ENCODE measurements around the gene CLSTN2. TPM values are rescaled to one million over a fixed set of nuclear protein-coding genes. Genes with fewer than 3 reads are reported as not detected.

CLSTN2 gene
- total and polyA plus RNA-seq, 2 experiments from 2014 or later: 23.0 to 27.0 TPM

- Histone ChIP-seq H3K4me2 (no peak overlapping the region), H3K79me2 (no peaks in the 10 kb centered on the region), H3K36me3 (replicated peaks; ENCODE audit: insufficient read depth, low read depth) (no peaks in the 10 kb centered on the region), H3K4me3 (no peak overlapping the region), H3K9me3 (ENCODE audit: low read depth) (no peaks in the 10 kb centered on the region), H4K20me1 (ENCODE audit: insufficient read depth, poor library complexity, severe bottlenecking) (no peaks in the 10 kb centered on the region), H2AFZ (no peak overlapping the region), H3K4me1 (ENCODE audit: insufficient read depth) (no peaks in the 10 kb centered on the region), H3K27me3 (no peaks in the 10 kb centered on the region), H3K27ac (no peak overlapping the region), H3K9me2 (replicated peaks; ENCODE audit: insufficient read depth) (no peaks in the 10 kb centered on the region)
- TF ChIP-seq CTCF (IDR thresholded peaks at IDR 0.05; ENCODE audit: poor library complexity) (no peak), EZH2 (IDR thresholded peaks at IDR 0.05; ENCODE audit: borderline replicate concordance) (no peak), EZH2phosphoT487 (IDR thresholded peaks at IDR 0.05; ENCODE audit: low read depth, severe bottlenecking, unreplicated experiment) (no peak)
- WGBS (ENCODE audit: low lambda C conversion rate, missing lambda C conversion rate): 50% methylated on average over 3 of the region's 3 CpGs
- no peak for DNase-seq (ENCODE audit: low spot score)
These were observed 675.6 kb downstream of the CLSTN2 start for GRCh38 chr3:140610544-140610943.

- Histone ChIP-seq H3K4me3 (no peak overlapping the region), H3K9me3 (ENCODE audit: low read depth) (no peaks in the 10 kb centered on the region), H3K27me3 (no peaks in the 10 kb centered on the region), H4K20me1 (ENCODE audit: insufficient read depth, poor library complexity, severe bottlenecking) (no peaks in the 10 kb centered on the region), H3K27ac (no peak overlapping the region), H3K36me3 (replicated peaks; ENCODE audit: insufficient read depth, low read depth) (no peaks in the 10 kb centered on the region), H3K4me1 (ENCODE audit: insufficient read depth) (no peaks in the 10 kb centered on the region), H3K9me2 (replicated peaks; ENCODE audit: insufficient read depth) (no peaks in the 10 kb centered on the region), H3K79me2 (no peaks in the 10 kb centered on the region), H3K4me2 (no peak overlapping the region), H2AFZ (no peak overlapping the region)
- WGBS (ENCODE audit: low lambda C conversion rate, missing lambda C conversion rate): 95% methylated on average over 1 of the region's 1 CpG
- no peak for TF ChIP-seq CTCF (IDR thresholded peaks at IDR 0.05; ENCODE audit: poor library complexity)
- TF ChIP-seq EZH2 (IDR thresholded peaks at IDR 0.05; ENCODE audit: borderline replicate concordance): no peak
- no peak for TF ChIP-seq EZH2phosphoT487 (IDR thresholded peaks at IDR 0.05; ENCODE audit: low read depth, severe bottlenecking, unreplicated experiment)
- no peak for DNase-seq (ENCODE audit: low spot score)
These were observed 679.0 kb downstream of the CLSTN2 start for GRCh38 chr3:140614001-140614400.

DNA sequence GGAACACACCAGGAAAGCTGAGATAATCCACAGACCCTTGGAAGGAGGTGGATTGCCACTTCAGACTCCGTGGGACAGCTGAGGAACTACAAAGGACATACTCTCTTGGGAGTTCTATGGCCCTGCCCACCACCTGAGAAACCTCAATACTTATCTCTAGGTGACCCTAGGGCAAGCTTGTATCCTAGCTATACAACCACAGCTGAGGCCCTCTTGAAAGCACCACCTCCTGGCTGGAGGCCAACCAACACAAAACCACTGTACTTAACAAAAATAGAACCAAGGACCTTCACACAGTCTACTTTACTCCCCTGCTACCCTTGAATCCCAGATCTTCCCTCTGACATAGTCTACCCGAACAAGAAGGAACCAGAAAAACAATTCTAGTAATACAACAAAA lies 682.1 kb downstream of the CLSTN2 start:
- 58% methylated on average over 2 of the region's 2 CpGs for WGBS (ENCODE audit: low lambda C conversion rate, missing lambda C conversion rate)
- no peaks in the 10 kb centered on the region for H3K79me2 ChIP-seq
- no peaks in the 10 kb centered on the region for H3K36me3 ChIP-seq (replicated peaks; ENCODE audit: insufficient read depth, low read depth)
- no peak overlapping the region for H3K4me2 ChIP-seq
- no peaks in the 10 kb centered on the region for H3K9me2 ChIP-seq (replicated peaks; ENCODE audit: insufficient read depth)
- H3K27me3 ChIP-seq: no peaks in the 10 kb centered on the region
- no peak overlapping the region for H3K4me3 ChIP-seq
- H3K4me1 ChIP-seq (ENCODE audit: insufficient read depth): no peaks in the 10 kb centered on the region
- H3K9me3 ChIP-seq (ENCODE audit: low read depth): no peaks in the 10 kb centered on the region
- DNase-seq (ENCODE audit: low spot score): no peak
- H4K20me1 ChIP-seq (ENCODE audit: insufficient read depth, poor library complexity, severe bottlenecking): no peaks in the 10 kb centered on the region
- no peak overlapping the region for H2AFZ ChIP-seq
- H3K27ac ChIP-seq: no peak overlapping the region
- no peak for TF ChIP-seq EZH2 (IDR thresholded peaks at IDR 0.05; ENCODE audit: borderline replicate concordance)
- TF ChIP-seq CTCF (IDR thresholded peaks at IDR 0.05; ENCODE audit: poor library complexity): no peak
- no peak for TF ChIP-seq EZH2phosphoT487 (IDR thresholded peaks at IDR 0.05; ENCODE audit: low read depth, severe bottlenecking, unreplicated experiment)

DNA sequence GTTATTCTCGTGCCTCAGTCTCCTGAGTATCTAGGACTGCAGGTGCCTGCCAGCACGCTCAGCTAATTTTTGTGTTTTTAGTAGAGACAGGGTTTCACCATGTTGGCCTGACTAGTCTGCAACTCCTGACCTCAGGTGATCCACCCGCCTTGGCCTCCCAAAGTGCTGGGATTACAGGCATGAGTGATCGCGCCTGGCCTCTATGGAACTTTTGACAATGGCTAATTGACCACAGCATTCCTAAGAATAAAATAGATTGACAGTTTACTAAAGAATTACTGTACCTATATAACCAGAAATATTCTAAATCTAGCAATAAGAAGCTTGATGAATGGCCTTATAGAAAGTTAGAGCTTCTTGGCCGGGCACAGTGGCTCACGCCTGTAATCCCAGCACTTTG lies 691.9 kb downstream of the CLSTN2 start:
- Histone ChIP-seq H4K20me1 (ENCODE audit: insufficient read depth, poor library complexity, severe bottlenecking) (no peaks in the 10 kb centered on the region), H3K27ac (no peak overlapping the region), H3K27me3 (no peaks in the 10 kb centered on the region), H3K4me2 (no peak overlapping the region), H3K4me1 (ENCODE audit: insufficient read depth) (no peaks in the 10 kb centered on the region), H2AFZ (no peak overlapping the region), H3K9me3 (ENCODE audit: low read depth) (no peaks in the 10 kb centered on the region), H3K79me2 (no peaks in the 10 kb centered on the region), H3K9me2 (replicated peaks; ENCODE audit: insufficient read depth) (no peaks in the 10 kb centered on the region), H3K36me3 (replicated peaks; ENCODE audit: insufficient read depth, low read depth) (no peaks in the 10 kb centered on the region), H3K4me3 (no peak overlapping the region)
- TF ChIP-seq EZH2phosphoT487 (IDR thresholded peaks at IDR 0.05; ENCODE audit: low read depth, severe bottlenecking, unreplicated experiment): no peak
- no peak for TF ChIP-seq CTCF (IDR thresholded peaks at IDR 0.05; ENCODE audit: poor library complexity)
- 94% methylated on average over 7 of the region's 7 CpGs for WGBS (ENCODE audit: low lambda C conversion rate, missing lambda C conversion rate)
- no peak for DNase-seq (ENCODE audit: low spot score)

Measured in hepatocyte (in vitro differentiated cells).